ENCODE results near the gene MPRIP. TPM values are rescaled to one million over a fixed set of nuclear protein-coding genes. Genes with fewer than 3 reads are reported as not detected.

The MPRIP gene
- total and polyA plus RNA-seq, 2 donors (not counting 3 experiments of a cell fraction or from before 2014, with no cell fraction given), result 94.6 to 246 TPM

DNA sequence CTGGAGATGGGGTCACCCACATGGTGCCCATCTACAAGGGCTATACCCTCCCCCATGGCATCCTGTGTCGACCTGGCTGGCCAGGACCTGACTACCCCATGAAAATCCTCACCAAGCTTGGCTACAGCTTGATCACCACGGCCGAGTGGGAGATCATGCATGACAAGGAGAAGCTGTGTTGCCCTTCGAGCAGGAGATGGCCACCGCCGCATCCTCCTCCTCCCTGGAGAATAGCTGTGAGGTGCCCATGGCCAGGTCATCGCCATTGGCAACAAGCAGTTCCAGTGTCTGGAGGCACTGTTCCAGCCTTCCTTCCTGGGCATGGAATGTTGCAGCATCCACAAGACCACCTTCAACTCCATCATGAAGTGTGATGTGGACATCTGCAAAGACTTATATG, 200.0 kb downstream of the MPRIP start:
- BruUV-seq (replicated peaks), result no TSS peak
- ChIA-PET POLR2A (no interaction called here), CTCF (no interaction called here)
- H3K4me2 ChIP-seq (ENCODE audit: insufficient read depth, low read length), result no peak overlapping the region
- H3K9me1 ChIP-seq (replicated peaks; ENCODE audit: control insufficient read depth, extremely low read depth, insufficient read depth, low read length), result no peaks in the 10 kb centered on the region
- no peaks in the 10 kb centered on the region for H3K79me2 ChIP-seq (ENCODE audit: control insufficient read depth, insufficient read depth, low read length)
- dilution Hi-C loops (cut with MboI; ENCODE audit: extremely low pct_ligation_motif_present, low sequenced_read_pairs), result no loop called here
- H2AFZ ChIP-seq (ENCODE audit: low read depth, low read length), result no peak overlapping the region
- H4K20me1 ChIP-seq (replicated peaks; ENCODE audit: control insufficient read depth, extremely low read depth, insufficient read depth, low read length), result no peaks in the 10 kb centered on the region
- TF ChIP-seq, protein P1, sequence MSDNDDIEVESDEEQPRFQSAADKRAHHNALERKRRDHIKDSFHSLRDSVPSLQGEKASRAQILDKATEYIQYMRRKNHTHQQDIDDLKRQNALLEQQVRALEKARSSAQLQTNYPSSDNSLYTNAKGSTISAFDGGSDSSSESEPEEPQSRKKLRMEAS (IDR thresholded peaks at IDR 0.05; ENCODE audit: insufficient read depth, insufficient read length), result no peak
- TF ChIP-seq JUN (IDR thresholded peaks at IDR 0.05; ENCODE audit: borderline replicate concordance, insufficient read depth, insufficient read length, low read depth) (no peak), POLR2A (IDR thresholded peaks at IDR 0.05; ENCODE audit: low read depth, low read length) (no peak), MYC (IDR thresholded peaks at IDR 0.05; ENCODE audit: low read depth, low read length) (no peak), GATA2 (IDR thresholded peaks at IDR 0.05; ENCODE audit: insufficient read depth, insufficient read length, low read depth, low read length) (no peak), EZH2 (IDR thresholded peaks at IDR 0.05; ENCODE audit: borderline replicate concordance, low read depth, low read length, severe bottlenecking) (no peak), FOS (IDR thresholded peaks at IDR 0.05; ENCODE audit: borderline replicate concordance, insufficient read depth, low read length) (no peak), POLR2AphosphoS5 (IDR thresholded peaks at IDR 0.05; ENCODE audit: insufficient read depth, low read depth, low read length) (no peak)
- TF ChIP-seq, protein P2, sequence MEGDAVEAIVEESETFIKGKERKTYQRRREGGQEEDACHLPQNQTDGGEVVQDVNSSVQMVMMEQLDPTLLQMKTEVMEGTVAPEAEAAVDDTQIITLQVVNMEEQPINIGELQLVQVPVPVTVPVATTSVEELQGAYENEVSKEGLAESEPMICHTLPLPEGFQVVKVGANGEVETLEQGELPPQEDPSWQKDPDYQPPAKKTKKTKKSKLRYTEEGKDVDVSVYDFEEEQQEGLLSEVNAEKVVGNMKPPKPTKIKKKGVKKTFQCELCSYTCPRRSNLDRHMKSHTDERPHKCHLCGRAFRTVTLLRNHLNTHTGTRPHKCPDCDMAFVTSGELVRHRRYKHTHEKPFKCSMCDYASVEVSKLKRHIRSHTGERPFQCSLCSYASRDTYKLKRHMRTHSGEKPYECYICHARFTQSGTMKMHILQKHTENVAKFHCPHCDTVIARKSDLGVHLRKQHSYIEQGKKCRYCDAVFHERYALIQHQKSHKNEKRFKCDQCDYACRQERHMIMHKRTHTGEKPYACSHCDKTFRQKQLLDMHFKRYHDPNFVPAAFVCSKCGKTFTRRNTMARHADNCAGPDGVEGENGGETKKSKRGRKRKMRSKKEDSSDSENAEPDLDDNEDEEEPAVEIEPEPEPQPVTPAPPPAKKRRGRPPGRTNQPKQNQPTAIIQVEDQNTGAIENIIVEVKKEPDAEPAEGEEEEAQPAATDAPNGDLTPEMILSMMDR (IDR thresholded peaks at IDR 0.05; ENCODE audit: extremely low read depth in 1 of 2, insufficient read depth in 1 of 2, low read depth in 1 of 2, low read length in 2 of 2), result no peak
- H3K36me3 ChIP-seq (ENCODE audit: control insufficient read depth in 2 of 2, extremely low read depth in 1 of 2, insufficient read depth in 2 of 2, low read length in 2 of 2), result peaks cover 6 to 7% of the 10 kb centered on the region in 2 experiments
- intact Hi-C loops (cut with micrococcal nuclease), result no loop called here
- no peak overlapping the region for H3K4me3 ChIP-seq (replicated peaks in 1 of 3; ENCODE audit: insufficient read depth in 1 of 3, low read depth in 1 of 3, low read length in 3 of 3)
- H3K4me1 ChIP-seq (ENCODE audit: control insufficient read depth, extremely low read depth, insufficient read depth, low read length), result no peaks in the 10 kb centered on the region
- no peaks in the 10 kb centered on the region for H3K9me3 ChIP-seq (replicated peaks; ENCODE audit: control insufficient read depth, insufficient read depth, low read length)
- DNase-seq (ENCODE audit: low read depth, low spot score) (no peak), FAIRE-seq (no peak)
- no peak overlapping the region for H3K9ac ChIP-seq (replicated peaks; ENCODE audit: extremely low read depth, insufficient read depth, low read length)
- H3K27me3 ChIP-seq (ENCODE audit: control insufficient read depth in 2 of 2, insufficient read depth in 2 of 2, low read length in 2 of 2), result no peaks in the 10 kb centered on the region
- no peak overlapping the region for H3K27ac ChIP-seq (ENCODE audit: insufficient read depth, low read depth, low read length)

Small RNA genes within 50 kb of the gene (small RNA-seq; reads per million reads assigned to genes)
- not detected for gene RNU6-767P (ENCODE audit: insufficient read depth, insufficient read length, low read depth, low replicate concordance)

Other genes with a start within 250 kb of the MPRIP start
- gene TNFRSF13B, start 70.3 kb upstream of the MPRIP start, total RNA-seq, result not detected in 2 replicates
- not detected in 2 replicates for gene TNFRSF13B, start 70.3 kb upstream of the MPRIP start, polyA plus RNA-seq
- 2.7 and 4.4 TPM in 2 replicates for gene PLD6, start 163.9 kb downstream of the MPRIP start, total RNA-seq
- 2.9 and 3.5 TPM in 2 replicates for gene PLD6, start 163.9 kb downstream of the MPRIP start, polyA plus RNA-seq
- gene FLCN, start 194.7 kb downstream of the MPRIP start, total RNA-seq, result 56.9 and 68.9 TPM in 2 replicates
- 37.2 and 38.8 TPM in 2 replicates for gene FLCN, start 194.7 kb downstream of the MPRIP start, polyA plus RNA-seq
- 68.4 and 80.9 TPM in 2 replicates for gene COPS3, start 238.8 kb downstream of the MPRIP start, total RNA-seq
- 50.5 and 54.8 TPM in 2 replicates for gene COPS3, start 238.8 kb downstream of the MPRIP start, polyA plus RNA-seq

Measured in endothelial cell of umbilical vein (primary cell).